ENCODE results near the gene PAWR. TPM values are rescaled to one million over a fixed set of nuclear protein-coding genes. Genes with fewer than 3 reads are reported as not detected.

PAWR gene
- total and polyA plus RNA-seq, 9 of the 15 experiments (the other 6 are each of a cell fraction or from before 2014, with no cell fraction given), result 0.82 TPM; not detected in 8

GRCh38 chr12:79732638-79733037, 41.9 kb upstream of the PAWR start:
- ATAC-seq (no peak), DNase-seq (ENCODE audit: extremely low read depth in 1 of 4, low spot score in 3 of 4) (no peak), FAIRE-seq (no peak)
- H3K9me3 ChIP-seq (replicated peaks; ENCODE audit: control insufficient read depth, insufficient read depth, low read depth, low read length), result no peaks in the 10 kb centered on the region
- ChIA-PET POLR2A (interaction anchor here (0.7 kb wide), 1 partner anchor 1982 kb away, joined by 3 read pairs; no protein-coding TSS in a partner anchor), CTCF (ENCODE audit: low intra/inter-chr PET ratio) (interaction anchor here (0.6 kb wide), 1 partner anchor 537 kb away, joined by 4 read pairs; no protein-coding TSS in a partner anchor)
- intact Hi-C loops (cut with micrococcal nuclease), result loop anchor here (10.0 kb wide), 1 partner anchor 178 kb away; no protein-coding TSS in a partner anchor
- no peak overlapping the region for H3K27ac ChIP-seq (ENCODE audit: extremely low read depth, low read depth, low read length)
- no peaks in the 10 kb centered on the region for H3K79me2 ChIP-seq (ENCODE audit: control insufficient read depth, insufficient read depth, low read length)
- H4K20me1 ChIP-seq (replicated peaks; ENCODE audit: control insufficient read depth, insufficient read depth, low read length), result no peaks in the 10 kb centered on the region
- BruUV-seq (replicated peaks), result no TSS peak
- no peak overlapping the region for H3K9ac ChIP-seq (ENCODE audit: insufficient read depth in 1 of 2, low read depth in 2 of 2, low read length in 2 of 2)
- H2AFZ ChIP-seq (ENCODE audit: low read depth, low read length), result no peak overlapping the region
- no peaks in the 10 kb centered on the region for H3K36me3 ChIP-seq (ENCODE audit: control insufficient read depth, insufficient read depth, low read length)
- no peak overlapping the region for H3K4me3 ChIP-seq
- TF ChIP-seq KLF10 (CRISPR knock-in tag; IDR thresholded peaks at IDR 0.05) (no peak), ZNF584 (CRISPR knock-in tag; IDR thresholded peaks at IDR 0.05; ENCODE audit: low read depth) (no peak), MAFF (IDR thresholded peaks at IDR 0.05; ENCODE audit: low read length) (no peak), ZFP1 (CRISPR knock-in tag; IDR thresholded peaks at IDR 0.05) (no peak), ZNF586 (CRISPR knock-in tag; conservative IDR thresholded peaks at IDR 0.05) (no peak), ZNF449 (CRISPR knock-in tag; IDR thresholded peaks at IDR 0.05) (no peak), POLR2G (IDR thresholded peaks at IDR 0.05; ENCODE audit: low read depth, low read length) (no peak), ZNF778 (CRISPR knock-in tag; IDR thresholded peaks at IDR 0.05) (no peak), SMARCA4 (IDR thresholded peaks at IDR 0.05) (no peak), TARDBP (IDR thresholded peaks at IDR 0.05) (no peak), CREM (IDR thresholded peaks at IDR 0.05; ENCODE audit: low read depth) (no peak), ERF (CRISPR knock-in tag; IDR thresholded peaks at IDR 0.05) (no peak), MCM3 (IDR thresholded peaks at IDR 0.05) (no peak)
- TF ChIP-seq, protein P1, sequence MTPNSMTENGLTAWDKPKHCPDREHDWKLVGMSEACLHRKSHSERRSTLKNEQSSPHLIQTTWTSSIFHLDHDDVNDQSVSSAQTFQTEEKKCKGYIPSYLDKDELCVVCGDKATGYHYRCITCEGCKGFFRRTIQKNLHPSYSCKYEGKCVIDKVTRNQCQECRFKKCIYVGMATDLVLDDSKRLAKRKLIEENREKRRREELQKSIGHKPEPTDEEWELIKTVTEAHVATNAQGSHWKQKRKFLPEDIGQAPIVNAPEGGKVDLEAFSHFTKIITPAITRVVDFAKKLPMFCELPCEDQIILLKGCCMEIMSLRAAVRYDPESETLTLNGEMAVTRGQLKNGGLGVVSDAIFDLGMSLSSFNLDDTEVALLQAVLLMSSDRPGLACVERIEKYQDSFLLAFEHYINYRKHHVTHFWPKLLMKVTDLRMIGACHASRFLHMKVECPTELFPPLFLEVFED (CRISPR knock-in tag; conservative IDR thresholded peaks at IDR 0.05), result no peak
- TF ChIP-seq, protein P2, sequence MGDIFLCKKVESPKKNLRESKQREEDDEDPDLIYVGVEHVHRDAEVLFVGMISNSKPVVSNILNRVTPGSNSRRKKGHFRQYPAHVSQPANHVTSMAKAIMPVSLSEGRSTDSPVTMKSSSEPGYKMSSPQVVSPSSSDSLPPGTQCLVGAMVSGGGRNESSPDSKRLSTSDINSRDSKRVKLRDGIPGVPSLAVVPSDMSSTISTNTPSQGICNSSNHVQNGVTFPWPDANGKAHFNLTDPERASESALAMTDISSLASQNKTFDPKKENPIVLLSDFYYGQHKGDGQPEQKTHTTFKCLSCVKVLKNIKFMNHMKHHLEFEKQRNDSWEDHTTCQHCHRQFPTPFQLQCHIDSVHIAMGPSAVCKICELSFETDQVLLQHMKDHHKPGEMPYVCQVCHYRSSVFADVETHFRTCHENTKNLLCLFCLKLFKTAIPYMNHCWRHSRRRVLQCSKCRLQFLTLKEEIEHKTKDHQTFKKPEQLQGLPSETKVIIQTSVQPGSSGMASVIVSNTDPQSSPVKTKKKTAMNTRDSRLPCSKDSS (IDR thresholded peaks at IDR 0.05; ENCODE audit: low read depth, partially characterized antibody), result no peak
- TF ChIP-seq, protein P3, sequence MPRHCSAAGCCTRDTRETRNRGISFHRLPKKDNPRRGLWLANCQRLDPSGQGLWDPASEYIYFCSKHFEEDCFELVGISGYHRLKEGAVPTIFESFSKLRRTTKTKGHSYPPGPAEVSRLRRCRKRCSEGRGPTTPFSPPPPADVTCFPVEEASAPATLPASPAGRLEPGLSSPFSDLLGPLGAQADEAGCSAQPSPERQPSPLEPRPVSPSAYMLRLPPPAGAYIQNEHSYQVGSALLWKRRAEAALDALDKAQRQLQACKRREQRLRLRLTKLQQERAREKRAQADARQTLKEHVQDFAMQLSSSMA (CRISPR knock-in tag; IDR thresholded peaks at IDR 0.05), result no peak
- no peaks in the 10 kb centered on the region for H3K27me3 ChIP-seq (ENCODE audit: control insufficient read depth in 2 of 2, insufficient read depth in 2 of 2, low read length in 2 of 2)
- H3K4me2 ChIP-seq (ENCODE audit: insufficient read depth, low read length), result no peak overlapping the region
- in situ Hi-C loops (cut with MboI), result no loop called here
- no peaks in the 10 kb centered on the region for H3K9me1 ChIP-seq (ENCODE audit: control insufficient read depth, insufficient read depth, low read length)
- no peaks in the 10 kb centered on the region for H3K4me1 ChIP-seq (replicated peaks in 1 of 2; ENCODE audit: control insufficient read depth in 2 of 2, insufficient read depth in 2 of 2, low read length in 2 of 2)

Measured in K562 (cell line).